Chondrocyte (in vitro differentiated cells): Measurements from ENCODE around the gene CRAMP1. TPM values are rescaled to one million over a fixed set of nuclear protein-coding genes. Genes with fewer than 3 reads are reported as not detected.

Experiments used
- DNase-seq: peaks from one replicate; pipeline ENCODE4 v3.0.0; 2021; ENCODE audit warnings: mixed read lengths, low spot score
- H3K27ac Mint-ChIP-seq: one replicate; pipeline ENCODE4 v1.8.0; 2021; ENCODE audit warnings: mild to moderate bottlenecking, moderate library complexity, mixed read lengths; ENCODE audit not compliant: unreplicated experiment
- H3K27me3 Mint-ChIP-seq: 2 replicates; pipeline ENCODE4 v1.8.0; 2021; ENCODE audit warnings: low read depth, mixed read lengths
- H3K36me3 Mint-ChIP-seq: 2 replicates; pipeline ENCODE4 v1.8.0; 2021; ENCODE audit warnings: low read depth, mixed read lengths
- H3K4me1 Mint-ChIP-seq: 2 replicates; pipeline ENCODE4 v1.8.0; 2021; ENCODE audit warnings: low read depth, mild to moderate bottlenecking, mixed read lengths
- H3K4me3 Mint-ChIP-seq: one replicate; pipeline ENCODE4 v1.8.0; 2021; ENCODE audit warnings: mild to moderate bottlenecking, moderate library complexity, mixed read lengths; ENCODE audit not compliant: unreplicated experiment
- H3K9me3 Mint-ChIP-seq: 2 replicates; pipeline ENCODE4 v1.8.0; 2021; ENCODE audit warnings: low read depth, mixed read lengths
- CTCF ChIP-seq: fragments of 200-600 bp; sonication (generic); IDR thresholded peaks from 2 replicates; pipeline ENCODE4 v1.5.0; 2021; ENCODE audit warnings: antibody characterized with exemption, mild to moderate bottlenecking, moderate library complexity
- total RNA-seq: library from RNA; stranded (reverse); gene quantifications from 3 replicates; pipeline ENCODE4 v1.2.1, GENCODE V29; 2021

Gene CRAMP1
- total RNA-seq, 1 donor from 2014 or later: 20.5 TPM

DNA sequence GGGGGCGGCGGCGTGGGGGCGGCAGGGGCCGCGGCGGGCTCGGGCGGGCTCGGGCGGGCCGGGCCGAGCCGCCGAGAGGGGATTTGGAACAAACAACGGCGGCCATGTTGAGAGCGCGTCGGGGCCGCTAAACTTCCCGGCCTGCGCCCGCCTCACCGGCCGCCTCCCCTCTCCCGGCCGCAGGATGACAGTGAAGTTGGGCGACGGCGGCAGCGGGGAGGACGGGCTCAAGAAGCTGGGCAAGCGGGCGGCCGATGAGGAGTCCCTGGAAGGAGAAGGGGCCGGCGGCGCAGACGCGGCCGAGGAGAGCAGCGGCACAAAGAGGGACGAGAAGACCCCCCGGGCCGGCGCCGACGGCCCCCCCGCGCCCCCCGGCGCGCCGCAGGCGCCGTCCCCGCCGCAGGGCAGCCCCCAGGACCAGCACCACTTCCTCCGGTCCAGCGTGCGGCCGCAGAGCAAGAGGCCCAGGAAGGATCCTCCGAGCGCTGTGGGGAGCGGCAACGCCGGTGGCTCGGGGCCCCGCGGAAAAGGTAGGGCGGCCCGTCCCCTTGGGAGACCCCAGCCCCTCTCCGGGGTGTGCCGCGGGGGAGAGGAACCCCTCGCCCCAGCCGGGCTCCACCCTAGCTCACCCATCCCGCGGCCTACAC lies 2.4 kb downstream of the CRAMP1 start:
- no peak for DNase-seq
- peak overlapping the region; percentile 80 for H3K27ac Mint-ChIP-seq
- no peaks in the 10 kb centered on the region for H3K27me3 Mint-ChIP-seq
- no peak for TF ChIP-seq CTCF
- H3K4me3 Mint-ChIP-seq: peak overlapping the region; percentile 80
- H3K4me1 Mint-ChIP-seq: peaks cover 42% of the 10 kb centered on the region
- no peaks in the 10 kb centered on the region for H3K36me3 Mint-ChIP-seq
- H3K9me3 Mint-ChIP-seq: no peaks in the 10 kb centered on the region

DNA sequence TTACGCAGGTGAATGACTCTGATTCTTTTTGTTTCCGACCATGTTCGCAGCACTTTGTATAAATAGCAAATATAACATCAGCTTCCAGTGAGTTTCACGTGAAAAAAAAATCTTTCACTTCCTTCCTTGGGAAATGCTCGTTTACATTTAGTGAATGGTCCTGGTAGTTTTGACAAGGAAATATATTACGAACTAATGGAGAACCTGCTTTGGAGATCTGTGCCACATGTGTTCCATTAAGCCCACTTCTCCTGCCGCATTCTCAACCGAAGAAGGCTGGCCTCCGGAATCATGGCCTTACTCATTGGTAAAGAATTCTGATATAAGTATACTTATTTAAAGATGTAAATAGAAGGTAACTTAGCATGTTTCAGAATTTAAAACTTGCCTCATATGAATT lies 3.6 kb downstream of the CRAMP1 start:
- H3K27me3 Mint-ChIP-seq: no peaks in the 10 kb centered on the region
- peak overlapping the region; percentile 72 for H3K27ac Mint-ChIP-seq
- no peaks in the 10 kb centered on the region for H3K9me3 Mint-ChIP-seq
- peaks cover 36% of the 10 kb centered on the region for H3K4me1 Mint-ChIP-seq
- H3K4me3 Mint-ChIP-seq: peak overlapping the region; percentile 80
- TF ChIP-seq CTCF: no peak
- H3K36me3 Mint-ChIP-seq: no peaks in the 10 kb centered on the region
- no peak for DNase-seq

GRCh38 chr16:1619976-1620375 lies 7.8 kb downstream of the CRAMP1 start:
- H3K36me3 Mint-ChIP-seq: no peaks in the 10 kb centered on the region
- H3K27ac Mint-ChIP-seq: no peak overlapping the region
- no peak for DNase-seq
- no peaks in the 10 kb centered on the region for H3K9me3 Mint-ChIP-seq
- no peaks in the 10 kb centered on the region for H3K27me3 Mint-ChIP-seq
- TF ChIP-seq CTCF: no peak
- H3K4me3 Mint-ChIP-seq: no peak overlapping the region
- peaks cover 14% of the 10 kb centered on the region for H3K4me1 Mint-ChIP-seq

GRCh38 chr16:1620391-1620790 lies 8.2 kb downstream of the CRAMP1 start:
- no peak for TF ChIP-seq CTCF
- DNase-seq: no peak
- Mint-ChIP-seq H3K4me3 (no peak overlapping the region), H3K9me3 (no peaks in the 10 kb centered on the region), H3K36me3 (no peaks in the 10 kb centered on the region), H3K4me1 (peaks cover 10% of the 10 kb centered on the region), H3K27me3 (no peaks in the 10 kb centered on the region), H3K27ac (no peak overlapping the region)

GRCh38 chr16:1621851-1622250 lies 9.7 kb downstream of the CRAMP1 start:
- no peaks in the 10 kb centered on the region for H3K27me3 Mint-ChIP-seq
- H3K27ac Mint-ChIP-seq: no peak overlapping the region
- no peak for TF ChIP-seq CTCF
- H3K4me3 Mint-ChIP-seq: no peak overlapping the region
- no peaks in the 10 kb centered on the region for H3K9me3 Mint-ChIP-seq
- peaks cover 8% of the 10 kb centered on the region for H3K4me1 Mint-ChIP-seq
- H3K36me3 Mint-ChIP-seq: peaks cover 2% of the 10 kb centered on the region
- DNase-seq: no peak
